H1 (cell line): Measurements from ENCODE around the gene OR9A2. TPM values are rescaled to one million over a fixed set of nuclear protein-coding genes. Genes with fewer than 3 reads are reported as not detected.

ENCODE experiments used
- BCL11A ChIP-seq, 2 experiments: IDR thresholded peaks; one replicate each; pipeline ENCODE4 v1.6.1; 2011; ENCODE audit warnings: low read depth in 2 of 2, low read length in 2 of 2, mild to moderate bottlenecking in 2 of 2
- CREB1 ChIP-seq: IDR thresholded peaks from 2 replicates; pipeline ENCODE4 v1.6.1; 2012; ENCODE audit warnings: inconsistent platforms
- CTBP2 ChIP-seq: IDR thresholded peaks from 2 replicates; pipeline ENCODE4 v1.7.0; 2011; ENCODE audit warnings: borderline replicate concordance, mild to moderate bottlenecking, moderate library complexity, mixed read lengths, low read length; ENCODE audit not compliant: insufficient read depth, insufficient read length
- EP300 ChIP-seq, 2 experiments: IDR thresholded peaks; 1 replicate in 1 of 2; 2 replicates in 1 of 2; pipeline ENCODE4 v1.6.1; 2011 to 2012; ENCODE audit warnings: low read depth in 2 of 2, low read length in 2 of 2, mild to moderate bottlenecking in 2 of 2, borderline replicate concordance in 1 of 2, inconsistent platforms in 1 of 2, moderate library complexity in 1 of 2
- polyA plus RNA-seq, 7 experiments: library from polyadenylated mRNA; depleted of rRNA in 3 of 7; stranded (reverse) in 5 of 7; unstranded in 2 of 7; fragments of >200 nt in 5 of 7; fragments of 200-250 nt in 2 of 7; gene quantifications; 1 replicate in 5 of 7; 2 replicates in 1 of 7; 4 replicates in 1 of 7; pipeline versions ENCODE4 v1.2.1 to v1.2.3, GENCODE V29; 2011 to 2013; ENCODE audit warnings: missing spikeins in 2 of 7, mixed read lengths in 2 of 7
- total RNA-seq: library from RNA; stranded (reverse); fragmentation: NEBNext Ultra II Directional; extraction: Animal tissue kit (Norgen Biotek cat#: 25700); gene quantifications from 2 replicates; pipeline ENCODE4 v1.2.1, GENCODE V29; 2021

OR9A2 gene
- total and polyA plus RNA-seq, 2 of the 8 experiments (the other 6 are each of a cell fraction or from before 2014, with no cell fraction given), result not detected

DNA sequence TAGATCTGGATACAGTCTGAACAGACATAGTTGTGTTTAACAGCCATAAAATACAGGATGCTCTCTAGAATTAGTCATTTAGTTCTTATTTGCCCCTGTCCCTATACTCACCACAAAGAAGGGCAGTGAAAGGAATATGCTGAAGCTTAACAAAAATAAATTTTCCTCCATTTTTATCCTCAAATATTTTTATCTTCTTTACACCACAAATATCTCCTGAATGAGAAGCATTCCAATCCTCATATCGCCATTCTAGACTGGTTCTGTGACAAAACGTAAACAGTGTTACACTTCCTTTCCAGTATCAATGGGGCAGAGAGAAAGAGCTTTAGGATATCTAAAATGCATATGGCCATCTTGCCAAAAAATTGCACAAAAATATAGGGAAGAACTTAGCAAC, 1.6 kb downstream of the OR9A2 start (continued):
- no peak for TF ChIP-seq EP300 (IDR thresholded peaks at IDR 0.05; ENCODE audit: borderline replicate concordance in 1 of 2, low read depth in 2 of 2, low read length in 2 of 2)
- no peak for TF ChIP-seq CTBP2
- no peak for TF ChIP-seq BCL11A (IDR thresholded peaks at IDR 0.05; ENCODE audit: low read depth in 2 of 2, low read length in 2 of 2)
- no peak for TF ChIP-seq CREB1
